Endometrial microvascular endothelial cells (primary cell): ENCODE results near the gene RSRP1. TPM values are rescaled to one million over a fixed set of nuclear protein-coding genes. Genes with fewer than 3 reads are reported as not detected.

Experiments
- in situ Hi-C: cut with HindIII; loops from 2 replicates; pipeline ENCODE4 v1.10.0; 2017; ENCODE audit warnings: low sequenced_read_pairs, low pct_unique_long_range_greater_than_20kb; ENCODE audit errors: inconsistent ontology term
- total RNA-seq: library from RNA; depleted of rRNA; stranded (reverse); fragments of >200 nt; gene quantifications from one replicate; pipeline ENCODE4 v1.2.3, GENCODE V29; 2015; ENCODE audit errors: inconsistent ontology term

The RSRP1 gene
- total RNA-seq, 1 donor from 2014 or later = 40.0 TPM

DNA sequence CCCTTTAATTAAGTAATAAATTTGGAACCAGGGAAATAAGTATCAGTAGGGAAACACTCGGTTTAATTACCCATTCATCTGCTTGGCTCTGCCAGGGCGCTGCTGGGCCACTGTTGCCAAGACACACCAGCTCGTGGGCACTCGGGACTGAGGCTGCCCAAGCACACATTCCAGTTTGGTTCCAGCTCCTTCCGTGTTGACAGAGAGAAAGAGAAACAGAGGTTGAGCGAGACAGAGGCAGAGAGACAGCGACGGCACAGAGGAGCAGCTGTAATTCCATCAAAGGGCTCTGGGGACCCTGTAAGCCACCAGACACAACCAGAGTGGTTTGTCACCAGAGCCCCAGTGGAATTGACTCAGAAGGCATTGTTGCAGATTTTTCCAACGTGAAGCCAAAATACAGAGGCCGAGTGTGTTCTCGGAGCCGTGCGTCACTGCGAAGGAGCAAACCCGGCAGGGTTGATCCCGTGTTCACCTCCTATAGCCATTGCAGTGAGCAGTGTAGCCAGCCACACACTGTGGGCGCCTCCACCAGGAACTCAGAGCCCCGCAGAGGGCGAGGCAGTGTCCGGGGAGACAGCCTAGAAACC is 48.5 kb downstream of the RSRP1 start:
- in situ Hi-C loops = no loop called here

- in situ Hi-C loops = no loop called here
Measured at GRCh38 chr1:25197982-25198662, 49.1 kb downstream of the RSRP1 start.

DNA sequence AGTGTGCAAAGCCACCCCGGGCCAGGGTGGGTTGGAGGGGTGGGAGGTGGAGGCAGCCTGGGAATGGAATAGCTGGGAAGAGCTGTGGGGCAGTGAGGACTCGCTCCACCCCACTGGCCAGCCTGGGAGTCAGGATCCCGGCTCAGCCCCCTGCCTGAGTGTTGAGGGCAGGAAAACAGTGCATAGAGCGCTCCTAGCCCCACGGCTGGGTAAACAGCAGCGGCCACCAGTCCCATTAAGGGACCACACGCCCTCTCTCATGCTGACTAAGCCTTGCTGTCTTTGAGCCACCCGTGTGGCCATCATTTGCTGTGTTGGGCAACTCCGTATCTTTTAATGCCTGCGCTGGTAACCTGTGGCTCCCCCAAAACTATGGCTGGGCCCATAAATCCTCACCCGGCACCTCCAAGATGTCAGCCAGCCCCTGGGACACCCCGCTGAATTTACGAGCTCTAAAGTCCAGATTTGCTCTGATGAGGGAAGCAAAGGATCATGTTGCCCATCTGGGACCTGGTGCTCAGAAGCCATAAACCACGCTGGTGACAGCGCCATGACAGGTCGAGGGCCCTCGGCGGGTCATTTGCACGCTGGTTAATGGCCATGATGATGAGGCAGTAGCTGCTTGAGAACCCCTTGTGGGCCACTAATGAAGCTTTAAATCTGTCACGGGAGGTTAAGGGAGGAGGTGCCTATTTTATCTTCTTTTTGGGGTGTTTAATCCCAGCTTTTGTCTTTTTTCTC is 49.8 kb downstream of the RSRP1 start:
- in situ Hi-C loops = no loop called here

DNA sequence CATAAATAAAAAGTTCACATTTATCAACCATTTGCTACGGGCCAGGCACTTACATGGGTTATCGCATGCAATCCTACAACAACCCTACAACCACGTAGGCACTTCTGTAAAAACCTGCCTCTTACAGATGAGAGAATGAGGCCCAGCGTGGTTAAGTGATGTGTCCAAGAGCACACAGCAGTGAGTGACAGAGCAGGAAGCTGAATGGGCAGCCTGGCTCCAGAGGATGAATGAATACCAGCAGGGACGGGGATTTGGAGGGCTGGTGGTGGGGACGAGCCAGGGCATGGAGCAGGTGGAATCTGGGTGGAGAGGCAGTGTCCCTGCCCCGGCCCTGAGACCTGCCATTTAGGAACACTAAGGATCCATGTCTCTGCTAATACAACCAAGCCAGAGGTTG is 50.4 kb downstream of the RSRP1 start:
- in situ Hi-C loops = no loop called here

DNA sequence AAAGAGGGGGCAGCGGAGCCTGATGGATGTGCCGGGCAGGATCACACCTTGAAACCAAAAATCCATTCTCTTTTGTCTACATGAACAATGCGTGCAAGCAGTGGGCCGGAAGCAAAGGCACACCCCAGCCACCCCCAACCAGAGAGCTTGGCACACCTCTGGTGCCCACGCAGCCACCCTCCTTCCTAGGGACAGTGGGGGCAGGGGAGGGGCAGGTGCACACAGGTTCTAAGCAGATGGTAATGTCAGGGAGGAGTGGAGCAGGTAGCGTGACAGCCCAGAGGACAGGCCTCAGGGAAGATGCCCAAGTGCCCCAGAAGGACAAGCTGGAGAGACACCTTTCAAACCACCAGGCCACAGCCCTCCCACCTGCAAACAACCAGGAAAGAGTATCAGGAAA is 51.4 kb downstream of the RSRP1 start:
- in situ Hi-C loops = no loop called here

DNA sequence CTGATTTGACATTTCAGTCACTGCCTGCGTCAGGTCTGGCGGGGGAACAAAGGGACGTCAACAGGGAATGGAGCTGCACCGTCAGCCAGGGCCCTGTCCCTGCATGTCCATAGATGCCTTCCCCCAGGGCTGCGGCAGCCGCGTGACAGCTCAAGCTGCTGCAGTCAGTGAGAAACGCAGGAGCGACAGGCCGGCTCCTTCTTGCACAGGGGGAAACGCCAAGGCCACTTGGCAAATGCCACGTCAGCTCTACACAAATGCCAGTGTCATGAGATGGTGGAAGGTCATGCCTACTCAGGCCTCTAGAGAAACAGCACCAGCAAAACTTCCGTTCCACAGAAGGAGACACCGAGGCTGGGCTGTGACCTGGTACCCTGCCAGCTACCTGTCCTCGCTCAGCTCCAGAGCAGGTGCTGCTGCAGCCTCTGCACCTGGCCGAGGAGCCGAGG is 52.7 kb downstream of the RSRP1 start:
- in situ Hi-C loops = no loop called here

- in situ Hi-C loops = no loop called here
Measured at GRCh38 chr1:25194054-25194453, 53.2 kb downstream of the RSRP1 start.

DNA sequence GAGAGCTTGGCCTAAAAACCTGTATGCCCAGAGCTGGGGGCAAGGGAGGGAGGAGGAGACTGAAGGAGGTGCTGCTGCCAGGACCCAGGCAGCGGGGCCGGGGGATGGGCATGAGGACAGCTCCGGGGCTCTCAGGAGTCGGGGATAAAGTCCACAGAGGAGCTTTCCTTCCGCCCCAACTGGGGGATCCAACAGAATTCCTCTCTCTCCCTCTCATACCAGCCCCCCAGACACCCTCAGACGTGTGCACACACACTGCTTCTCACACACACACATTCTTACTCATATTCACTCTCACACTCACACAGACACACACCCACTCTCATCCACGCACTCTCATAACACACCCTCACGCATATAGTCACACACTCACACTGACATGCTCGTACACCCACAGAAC is 54.0 kb downstream of the RSRP1 start:
- in situ Hi-C loops = no loop called here

Other genes starting within 250 kb of the RSRP1 start
- gene SYF2, start 15.0 kb downstream of the RSRP1 start, total RNA-seq = 23.2 TPM
- not detected for gene RHD, start 25.1 kb upstream of the RSRP1 start, total RNA-seq
- 112 TPM for gene TMEM50A, start 90.9 kb upstream of the RSRP1 start, total RNA-seq
- not detected for gene RHCE, start 173.4 kb upstream of the RSRP1 start, total RNA-seq
- 15.0 TPM for gene MACO1, start 183.4 kb upstream of the RSRP1 start, total RNA-seq